Fibroblast of the aortic adventitia (primary cell): ENCODE measurements around the gene KLK2. TPM values are rescaled to one million over a fixed set of nuclear protein-coding genes. Genes with fewer than 3 reads are reported as not detected.

Experiments
- DNase-seq: peaks from one replicate; pipeline ENCODE4 v3.0.0-alpha.2; 2010; ENCODE audit warnings: low read depth
- H3K4me3 ChIP-seq: 2 replicates; pipeline ENCODE4 v1.5.1; 2011; ENCODE audit warnings: low read depth, mild to moderate bottlenecking, control low read depth, low read length, moderate library complexity
- CTCF ChIP-seq: IDR thresholded peaks from 2 replicates; pipeline ENCODE4 v1.5.1; 2011; ENCODE audit warnings: mild to moderate bottlenecking, low read length, control low read depth, inconsistent platforms; ENCODE audit not compliant: insufficient read depth
- total RNA-seq: library from RNA; depleted of rRNA; stranded (reverse); fragments of >200 nt; gene quantifications from 2 replicates; pipeline ENCODE4 v1.2.3, GENCODE V29; 2012; ENCODE audit warnings: low replicate concordance

The KLK2 gene
- total RNA-seq, 1 donor, result not detected

GRCh38 chr19:50875795-50876422 is 2.7 kb downstream of the KLK2 start:
- H3K4me3 ChIP-seq, result no peak overlapping the region
- no peak for DNase-seq
- TF ChIP-seq CTCF, result no peak

- no peak overlapping the region for H3K4me3 ChIP-seq
- TF ChIP-seq CTCF, result no peak
- no peak for DNase-seq
Measured at GRCh38 chr19:50876456-50876855, 3.2 kb downstream of the KLK2 start.

GRCh38 chr19:50877338-50877737 is 4.1 kb downstream of the KLK2 start:
- TF ChIP-seq CTCF, result no peak
- no peak for DNase-seq
- H3K4me3 ChIP-seq, result no peak overlapping the region

DNA sequence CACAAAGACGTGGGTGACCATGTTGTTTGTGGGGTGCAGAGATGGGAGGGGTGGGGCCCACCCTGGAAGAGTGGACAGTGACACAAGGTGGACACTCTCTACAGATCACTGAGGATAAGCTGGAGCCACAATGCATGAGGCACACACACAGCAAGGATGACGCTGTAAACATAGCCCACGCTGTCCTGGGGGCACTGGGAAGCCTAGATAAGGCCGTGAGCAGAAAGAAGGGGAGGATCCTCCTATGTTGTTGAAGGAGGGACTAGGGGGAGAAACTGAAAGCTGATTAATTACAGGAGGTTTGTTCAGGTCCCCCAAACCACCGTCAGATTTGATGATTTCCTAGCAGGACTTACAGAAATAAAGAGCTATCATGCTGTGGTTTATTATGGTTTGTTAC is 5.6 kb downstream of the KLK2 start:
- TF ChIP-seq CTCF, result no peak
- DNase-seq, result no peak

GRCh38 chr19:50880241-50880640 is 7.0 kb downstream of the KLK2 start:
- no peak overlapping the region for H3K4me3 ChIP-seq
- TF ChIP-seq CTCF, result no peak
- DNase-seq, result no peak

More for the DNA sequence above, 5.6 kb downstream of the KLK2 start:
- H3K4me3 ChIP-seq, result no peak overlapping the region

GRCh38 chr19:50882188-50882587 is 8.9 kb downstream of the KLK2 start:
- TF ChIP-seq CTCF, result no peak
- DNase-seq, result no peak
- H3K4me3 ChIP-seq, result no peak overlapping the region

DNA sequence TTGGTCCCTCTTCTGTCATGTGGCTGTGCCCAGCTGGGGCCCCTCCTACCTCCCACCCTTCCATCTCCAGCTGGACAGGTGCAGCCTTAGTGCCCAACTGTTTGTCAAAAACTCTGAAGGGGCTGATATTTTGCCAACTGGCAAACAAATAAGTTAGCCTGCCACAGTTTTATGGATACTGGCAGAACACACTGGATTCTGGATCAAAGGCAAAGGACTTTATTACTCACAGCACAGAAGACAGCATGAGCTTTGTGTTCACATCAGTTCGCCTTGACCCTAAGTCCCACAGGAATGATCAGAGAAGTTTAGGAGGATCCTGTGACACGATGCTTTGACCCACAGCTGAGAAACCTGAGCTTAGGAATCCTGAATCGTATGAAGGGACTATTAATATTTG is 16.4 kb downstream of the KLK2 start:
- TF ChIP-seq CTCF, result no peak
- DNase-seq, result no peak
- no peak overlapping the region for H3K4me3 ChIP-seq
